Measurements from ENCODE around the gene ERP44.
"Not testable (repeated sequence)": the region's sequence is repeated elsewhere in the genome, so short reads cannot be mapped to it uniquely, and the experiment has no call there.

The ERP44 gene

GRCh38 chr9:100067990-100068389 is 30.8 kb downstream of the ERP44 start:
- not testable (repeated sequence) for DNase-seq (ENCODE audit: low read depth)

GRCh38 chr9:100066539-100066938 is 32.3 kb downstream of the ERP44 start:
- DNase-seq (ENCODE audit: low read depth) = no peak

- DNase-seq (ENCODE audit: low read depth) = peak; percentile 49
Observed at GRCh38 chr9:100064872-100065581, 33.8 kb downstream of the ERP44 start.

GRCh38 chr9:100063185-100063584 is 35.6 kb downstream of the ERP44 start:
- no peak for DNase-seq (ENCODE audit: low read depth)

- not testable (repeated sequence) for DNase-seq (ENCODE audit: low read depth)
Observed at GRCh38 chr9:100062683-100063082, 36.1 kb downstream of the ERP44 start.

- no peak for DNase-seq (ENCODE audit: low read depth)
Observed at GRCh38 chr9:100058699-100059579, 39.9 kb downstream of the ERP44 start.

- DNase-seq (ENCODE audit: low read depth) = no peak
Observed at GRCh38 chr9:100057624-100058023, 41.2 kb downstream of the ERP44 start.

- no peak for DNase-seq (ENCODE audit: low read depth)
Observed at GRCh38 chr9:100056561-100056960, 42.2 kb downstream of the ERP44 start.

- DNase-seq (ENCODE audit: low read depth) = no peak
Observed at GRCh38 chr9:100052375-100052774, 46.4 kb downstream of the ERP44 start.

GRCh38 chr9:100049551-100049950 is 49.2 kb downstream of the ERP44 start:
- no peak for DNase-seq (ENCODE audit: low read depth)

GRCh38 chr9:100038472-100038871 is 60.3 kb downstream of the ERP44 start:
- no peak for DNase-seq (ENCODE audit: low read depth)

- no peak for DNase-seq (ENCODE audit: low read depth)
Observed at GRCh38 chr9:100033877-100034551, 64.8 kb downstream of the ERP44 start.

GRCh38 chr9:100030548-100030947 is 68.3 kb downstream of the ERP44 start:
- no peak for DNase-seq (ENCODE audit: low read depth)

GRCh38 chr9:100029251-100029650 is 69.5 kb downstream of the ERP44 start:
- no peak for DNase-seq (ENCODE audit: low read depth)

GRCh38 chr9:100028201-100028784 is 70.5 kb downstream of the ERP44 start:
- peak; percentile 43 for DNase-seq (ENCODE audit: low read depth)

- no peak for DNase-seq (ENCODE audit: low read depth)
Observed at GRCh38 chr9:100027543-100027942, 71.3 kb downstream of the ERP44 start.

- no peak for DNase-seq (ENCODE audit: low read depth)
Observed at GRCh38 chr9:100021931-100022330, 76.9 kb downstream of the ERP44 start.

GRCh38 chr9:100020121-100020795 is 78.5 kb downstream of the ERP44 start:
- peak; percentile 2 for DNase-seq (ENCODE audit: low read depth)

- DNase-seq (ENCODE audit: low read depth) = no peak
Observed at GRCh38 chr9:100019541-100019940, 79.3 kb downstream of the ERP44 start.

- no peak for DNase-seq (ENCODE audit: low read depth)
Observed at GRCh38 chr9:100014846-100015245, 84.0 kb downstream of the ERP44 start.

GRCh38 chr9:100013573-100013972 is 85.2 kb downstream of the ERP44 start:
- DNase-seq (ENCODE audit: low read depth) = no peak

- DNase-seq (ENCODE audit: low read depth) = no peak
Observed at GRCh38 chr9:100012279-100012678, 86.5 kb downstream of the ERP44 start.

All from non-pigmented ciliary epithelial cell (primary cell).